HG02588 (cell line): ENCODE data around the gene AEN.
"Not testable (repeated sequence)": the region's sequence is repeated elsewhere in the genome, so short reads cannot be mapped to it uniquely, and the experiment has no call there.

ENCODE experiments used
- ATAC-seq: cut with Tn5 transposase; IDR thresholded peaks from one replicate; pipeline ENCODE4 v1.9.1; 2021; ENCODE audit warnings: mild to moderate bottlenecking, moderate library complexity; ENCODE audit not compliant: unreplicated experiment

Gene AEN

DNA sequence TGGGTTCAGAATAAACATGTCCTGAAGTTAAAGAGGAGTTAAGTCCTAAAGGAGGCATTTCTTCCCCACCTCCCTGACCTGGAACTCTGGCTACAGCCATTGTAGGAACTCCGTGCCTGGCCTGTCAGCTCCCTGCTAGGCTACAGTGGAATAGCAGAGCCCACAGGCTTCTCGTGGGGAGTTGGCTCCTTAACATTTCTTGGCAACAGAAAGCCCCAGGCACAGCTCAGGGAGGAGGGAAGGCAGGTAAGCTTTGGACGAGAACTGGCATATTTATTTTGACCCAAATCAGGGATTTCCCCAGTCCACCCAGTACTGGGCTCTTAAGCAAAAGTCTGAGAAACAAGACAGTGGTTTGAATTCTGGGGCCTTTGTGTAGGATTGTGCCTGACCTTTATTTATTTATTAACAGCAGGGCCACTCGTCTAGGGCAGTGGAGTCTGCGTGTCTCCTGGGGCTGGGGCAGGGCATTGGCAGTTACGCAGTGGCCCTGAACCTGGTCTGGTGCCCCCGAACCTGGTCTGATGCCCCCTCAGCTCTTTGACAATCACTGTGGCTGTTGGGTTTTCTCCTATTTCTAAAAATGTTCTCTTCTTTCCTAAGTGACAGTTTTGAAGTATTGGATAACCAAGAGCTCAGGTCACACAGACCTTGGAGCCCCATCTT is 9.8 kb downstream of the AEN start:
- no peak for ATAC-seq

DNA sequence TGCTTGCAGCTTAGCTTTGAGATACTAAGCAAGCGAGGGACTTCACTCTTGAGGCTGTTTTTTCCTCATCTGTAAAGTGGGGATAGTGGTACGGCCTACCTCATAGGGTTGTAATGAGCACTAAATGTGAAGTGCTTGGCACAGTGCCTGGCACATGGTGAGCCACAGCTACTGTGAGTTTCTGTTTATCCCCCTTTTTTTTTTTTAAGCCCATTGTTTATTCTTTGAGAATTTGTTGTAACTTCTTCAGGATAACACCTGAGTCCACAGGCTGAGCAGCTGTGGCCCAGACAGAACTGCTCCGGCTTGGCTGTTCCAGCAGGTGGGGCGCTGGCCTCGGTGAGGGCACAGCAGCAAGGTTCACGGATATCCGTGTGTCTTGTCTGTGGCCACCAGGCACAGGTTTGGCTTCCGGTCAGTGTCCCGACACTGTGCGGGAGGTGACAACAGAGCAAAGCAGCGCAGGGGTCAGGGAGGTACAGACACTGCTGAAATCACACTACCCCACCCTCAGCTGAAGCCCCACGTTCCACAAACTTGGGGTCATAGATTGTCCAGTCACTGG is 10.4 kb downstream of the AEN start:
- no peak for ATAC-seq

DNA sequence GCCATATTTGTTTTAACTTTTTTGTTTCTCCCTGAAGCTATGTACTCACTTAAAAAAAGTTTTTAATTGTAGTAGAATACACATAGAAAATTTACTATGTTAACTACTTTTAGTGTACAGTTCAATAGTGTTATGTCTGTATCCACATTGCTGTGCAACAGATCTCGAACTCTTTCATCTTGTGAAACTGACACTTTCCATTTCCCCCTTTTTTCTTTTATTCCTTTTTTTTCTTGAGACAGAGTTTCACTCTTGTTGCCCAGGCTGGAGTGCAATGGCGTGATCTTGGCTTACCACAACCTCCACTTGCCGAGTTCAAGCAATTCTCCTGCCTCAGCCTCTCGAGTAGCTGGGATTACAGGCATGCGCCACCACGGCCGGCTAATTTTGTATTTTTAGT is 11.7 kb downstream of the AEN start:
- not testable (repeated sequence) for ATAC-seq

DNA sequence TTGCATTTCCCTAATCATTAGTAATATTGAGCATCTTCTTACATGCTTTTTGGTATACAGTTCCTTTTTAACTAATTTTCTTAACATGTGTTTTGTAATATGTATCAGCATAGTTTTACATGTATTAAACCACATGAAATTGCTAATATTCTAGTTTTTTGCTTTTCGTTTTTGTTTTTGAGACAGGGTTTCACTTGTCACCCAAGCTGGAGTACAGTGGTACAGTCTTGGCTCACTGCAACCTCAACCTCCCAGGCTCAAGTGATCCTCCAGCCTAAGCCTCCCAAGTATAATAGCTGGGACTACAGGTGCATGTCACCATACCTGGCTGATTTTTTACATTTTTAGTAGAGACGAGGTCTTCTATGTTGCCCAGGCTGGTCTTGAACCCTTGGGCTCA is 13.3 kb downstream of the AEN start:
- ATAC-seq = no peak

DNA sequence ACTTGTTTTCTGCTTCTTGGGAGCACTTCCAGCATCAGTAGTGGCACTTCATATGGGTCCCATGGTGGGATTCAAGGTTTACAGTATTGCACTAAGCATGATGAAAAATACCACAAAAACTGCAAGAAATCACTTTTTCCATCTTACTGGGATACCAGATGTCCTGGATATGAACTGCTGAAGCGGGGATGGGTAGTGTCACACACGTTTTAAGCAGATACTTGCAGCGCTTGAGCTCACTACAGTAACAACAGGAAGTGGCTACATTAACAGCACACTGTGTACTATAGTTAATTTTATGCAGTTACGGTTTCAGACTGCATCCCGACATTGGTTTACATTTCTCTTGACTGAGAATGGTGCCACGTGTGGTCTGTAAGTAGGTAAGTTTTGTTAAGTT is 14.2 kb downstream of the AEN start:
- peak; percentile 22 for ATAC-seq

DNA sequence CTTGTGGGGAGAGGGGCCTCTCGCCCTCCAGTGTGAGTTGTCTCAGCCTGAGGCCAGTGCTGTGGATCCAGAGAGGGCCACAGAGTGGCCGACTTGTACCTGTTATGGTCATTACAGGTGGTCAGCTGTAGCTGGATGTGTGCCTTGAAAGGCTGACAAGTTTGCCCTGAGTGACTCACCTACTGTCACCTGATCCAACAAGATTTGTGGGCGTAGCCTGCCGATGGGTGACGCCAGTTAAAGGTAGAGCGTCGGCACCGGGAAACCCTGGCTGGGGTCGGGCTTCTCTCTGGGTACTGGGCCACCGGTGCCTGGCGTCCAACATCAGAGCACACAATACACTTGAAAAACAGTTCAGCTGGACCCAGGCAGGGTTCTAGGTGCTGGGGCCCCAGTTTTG is 14.9 kb downstream of the AEN start:
- ATAC-seq = no peak

DNA sequence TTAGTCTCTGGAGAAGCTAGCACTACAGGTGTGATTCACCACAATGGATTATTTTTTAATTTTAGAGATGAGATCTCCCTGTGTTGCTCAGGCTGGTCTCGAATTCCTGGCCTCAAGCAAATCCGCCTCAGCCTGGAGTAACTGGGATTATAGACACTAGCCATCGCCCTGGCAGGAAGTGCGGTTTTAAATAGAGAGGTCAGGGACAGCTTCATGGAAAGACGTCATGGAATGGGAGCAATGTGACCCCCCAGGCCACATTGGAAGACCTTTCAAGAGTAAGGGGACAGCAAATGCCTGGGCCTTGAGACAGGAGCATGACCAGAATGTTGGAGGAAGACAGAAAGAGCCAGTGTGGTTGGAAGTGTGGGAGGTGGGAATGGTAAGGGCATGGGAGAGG is 15.5 kb downstream of the AEN start:
- no peak for ATAC-seq

DNA sequence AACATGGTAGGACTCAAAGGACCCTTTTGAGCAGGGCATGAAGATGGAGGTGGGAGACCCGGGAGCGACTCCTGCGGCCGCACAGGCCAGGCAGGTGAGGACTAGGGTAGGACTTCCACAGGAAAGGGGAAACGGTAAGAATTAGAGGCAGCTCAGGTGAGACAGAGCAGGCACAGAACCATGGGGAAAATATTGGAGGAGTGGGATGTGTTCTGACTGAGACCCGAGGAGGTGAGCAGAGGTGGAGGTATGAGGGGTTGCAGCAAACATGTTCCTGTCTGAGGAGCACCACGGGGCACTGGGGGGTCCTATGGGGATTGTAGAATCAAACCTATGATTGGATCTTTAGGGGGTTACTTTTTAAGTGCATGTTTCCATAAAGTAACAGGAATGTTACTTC is 16.3 kb downstream of the AEN start:
- no peak for ATAC-seq

DNA sequence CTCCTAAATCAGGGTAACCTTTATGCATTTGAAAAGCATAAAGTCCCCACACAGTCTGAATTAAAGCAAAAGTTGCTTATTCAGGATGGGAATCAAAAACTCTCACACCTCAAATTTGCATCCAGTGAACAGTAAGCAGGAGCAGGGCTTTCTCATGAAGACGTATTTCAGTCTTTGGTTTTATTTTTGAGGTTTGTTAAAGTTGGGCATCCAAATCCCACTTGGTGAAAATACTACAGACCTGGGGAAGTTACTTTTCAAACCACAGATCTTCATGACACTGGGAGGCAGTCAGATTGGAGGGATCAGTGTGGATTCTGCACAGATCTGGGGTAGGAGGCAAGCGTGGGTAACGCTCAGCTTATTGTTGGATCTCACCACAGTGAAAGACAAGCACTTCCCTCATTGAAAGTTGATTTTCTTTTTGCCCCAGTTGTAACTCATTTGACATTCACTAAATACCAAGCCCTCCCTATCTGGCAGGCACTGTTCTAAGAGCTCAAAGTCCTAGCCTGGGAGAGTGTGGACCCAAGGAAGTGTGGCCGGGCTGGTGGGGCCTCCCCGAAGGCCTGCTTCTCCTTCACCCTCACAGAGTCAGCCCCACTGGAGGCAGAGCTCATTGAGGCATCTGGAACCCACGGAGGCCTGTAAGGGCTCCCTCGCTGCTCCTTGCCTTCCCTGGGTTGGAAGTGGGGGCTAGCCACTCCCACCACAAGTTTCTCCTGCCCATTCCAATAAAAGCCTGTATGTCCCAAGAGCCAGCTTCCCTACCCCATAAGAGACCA is 16.9 kb downstream of the AEN start:
- no peak for ATAC-seq

DNA sequence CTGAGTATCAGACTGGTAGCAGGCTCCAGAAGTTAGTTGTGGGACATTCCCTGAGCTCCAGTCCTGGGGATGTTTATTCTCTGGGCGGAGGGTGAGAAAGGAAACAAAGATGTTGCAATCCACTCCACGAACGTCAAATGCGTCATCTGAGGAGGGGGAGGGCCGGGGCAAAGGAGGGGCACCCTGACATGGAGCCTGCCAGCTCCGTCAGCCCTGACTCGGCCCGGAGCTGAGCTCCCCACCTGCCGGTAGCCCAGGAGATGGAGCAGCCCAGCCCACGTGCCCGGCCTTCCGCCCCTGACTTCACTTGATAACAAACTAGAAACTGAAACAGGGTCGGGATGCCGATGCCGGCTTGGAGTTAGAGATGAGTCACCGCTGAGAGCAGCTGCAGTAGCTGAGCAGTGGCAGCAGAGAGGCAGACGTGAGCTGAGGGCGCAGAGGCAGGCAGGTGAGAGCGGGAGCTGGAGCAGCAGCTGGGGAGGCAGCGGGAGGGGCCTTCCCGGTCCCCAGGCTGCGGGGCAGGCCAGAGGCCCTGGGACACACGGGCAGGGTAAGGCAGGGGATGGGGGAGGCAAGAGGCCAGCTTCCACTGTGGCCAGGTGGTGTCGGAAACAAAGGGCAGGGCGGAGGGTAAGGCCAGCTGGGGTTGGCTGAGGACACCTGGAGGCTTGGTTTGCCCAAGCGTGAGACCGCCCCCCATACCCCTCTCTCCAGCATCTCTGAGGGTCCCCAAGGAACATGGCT is 17.7 kb downstream of the AEN start, which contains the start of gene ISG20:
Gene ISG20 (plus strand): TSS at position 391 of the 747 bp plus-strand sequence. CDS start 351 bp downstream, at position 742.
- ATAC-seq = peak; percentile 62

DNA sequence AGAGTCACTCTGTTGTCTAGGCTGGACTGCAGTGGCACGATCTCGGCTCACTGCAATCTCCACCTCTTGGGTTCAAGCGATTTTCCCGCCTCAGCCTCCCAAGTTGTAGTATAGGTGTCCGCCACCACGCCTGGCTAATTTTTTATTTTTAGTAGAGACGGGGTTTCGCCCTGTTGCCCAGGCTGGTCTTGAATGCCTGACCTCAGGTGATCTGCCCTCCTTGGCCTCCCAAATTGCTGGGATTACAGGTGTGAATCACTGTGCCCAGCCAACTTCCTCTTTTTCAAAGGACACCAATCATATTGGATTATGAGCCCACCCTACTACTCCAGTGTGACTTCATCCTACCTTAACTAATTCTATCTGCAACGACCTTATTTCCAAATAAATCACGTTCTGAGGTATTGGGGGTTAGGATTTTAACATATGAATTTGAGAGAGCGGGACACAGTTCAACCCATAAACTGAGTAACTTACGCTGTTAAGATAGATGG is 20.9 kb downstream of the AEN start:
- no peak for ATAC-seq

DNA sequence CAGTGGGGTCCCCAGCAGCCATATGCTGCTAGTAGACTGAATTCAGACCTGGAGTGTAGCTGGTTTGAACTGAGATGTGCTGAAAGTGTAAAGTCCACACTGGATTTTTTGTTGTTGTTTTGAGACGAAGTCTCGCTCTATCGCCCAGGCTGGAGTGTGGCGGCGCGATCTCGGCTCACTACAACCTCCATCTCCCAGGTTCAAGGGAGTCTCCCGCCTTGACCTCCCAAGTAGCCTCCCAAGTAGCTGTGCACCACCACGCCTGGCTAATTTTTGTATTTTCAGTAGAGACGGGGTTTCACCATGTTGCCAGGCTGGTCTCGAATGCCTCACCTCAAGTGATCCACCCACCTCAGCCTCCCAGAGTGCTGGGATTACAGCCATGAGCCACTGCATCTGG is 21.4 kb downstream of the AEN start:
- ATAC-seq = not testable (repeated sequence)

DNA sequence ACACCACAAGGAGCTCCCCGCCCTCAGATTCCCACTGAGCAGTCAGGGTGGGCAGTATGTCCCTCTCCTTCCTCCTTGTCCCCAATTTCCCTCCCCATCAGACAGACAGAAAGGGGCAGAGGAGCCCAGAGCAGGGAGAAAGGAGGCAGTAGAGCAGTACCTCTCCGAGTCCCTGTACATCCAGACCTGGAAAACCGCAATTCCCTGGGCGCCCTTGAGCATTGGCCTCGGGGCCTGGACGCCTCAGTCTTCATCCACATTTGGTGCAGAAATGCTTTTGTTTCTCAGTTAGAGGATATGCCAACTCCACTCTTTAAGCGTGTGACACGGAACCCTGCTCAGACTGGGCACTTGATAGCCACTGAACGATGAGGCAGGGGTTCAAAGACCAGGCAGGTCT is 23.6 kb downstream of the AEN start:
- no peak for ATAC-seq

DNA sequence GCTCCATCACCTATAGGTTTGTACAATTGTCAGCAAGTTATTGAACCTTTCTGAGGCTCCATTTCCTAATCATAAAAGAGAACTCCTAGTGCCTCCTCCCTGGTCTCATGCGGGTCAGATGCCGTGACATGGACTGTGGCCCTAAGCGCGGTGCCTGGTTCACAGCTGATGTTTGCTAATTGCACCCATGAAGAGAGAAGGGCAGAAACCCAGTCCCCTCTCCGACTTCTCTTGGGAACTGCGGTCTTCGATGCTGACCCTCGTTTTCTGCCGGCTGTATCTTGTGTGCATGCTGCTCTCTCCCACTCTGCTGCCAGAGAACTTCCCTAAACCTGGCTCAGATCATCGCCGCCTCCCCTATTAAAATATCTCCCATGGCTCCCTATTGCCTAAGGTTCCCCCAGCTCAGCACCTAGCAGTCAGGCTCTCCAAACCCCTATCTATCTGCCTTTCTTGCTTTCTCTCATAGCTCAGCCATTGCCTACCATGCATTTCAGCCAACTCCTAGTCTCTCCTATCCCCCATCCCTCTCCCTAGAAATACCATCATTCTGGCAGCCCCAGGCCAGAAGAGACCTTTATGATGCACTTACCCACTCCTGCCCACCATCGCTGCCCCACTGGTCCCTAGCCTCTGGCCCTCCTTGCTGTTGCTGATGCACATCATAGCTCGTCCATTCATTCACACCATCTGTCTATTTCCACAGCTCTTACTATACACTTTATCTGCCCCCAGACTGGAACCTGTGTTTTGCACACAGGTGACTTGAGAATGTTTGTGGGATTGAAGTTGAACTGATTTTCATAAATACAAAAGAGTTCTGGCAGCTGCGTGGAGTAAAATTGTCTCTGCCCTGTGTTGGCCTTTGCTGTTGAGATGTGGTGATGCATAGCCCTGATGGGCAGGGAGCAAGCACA is 24.3 kb downstream of the AEN start:
- no peak for ATAC-seq

DNA sequence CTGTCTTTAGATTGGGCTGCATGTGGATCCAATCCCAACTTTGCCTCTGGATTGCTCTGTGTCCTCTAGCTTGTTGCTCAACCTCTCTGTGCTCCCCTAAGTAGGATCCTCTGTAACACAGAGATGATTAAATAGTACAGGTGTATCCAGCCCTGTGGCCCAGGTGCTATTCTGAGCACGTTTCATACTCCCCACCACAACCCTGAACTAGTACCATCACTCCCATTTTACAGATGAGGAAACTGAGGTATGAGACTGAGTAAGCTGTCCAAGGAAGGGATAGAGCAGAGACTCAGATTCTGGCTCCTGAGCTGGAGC is 24.9 kb downstream of the AEN start:
- ATAC-seq = no peak

DNA sequence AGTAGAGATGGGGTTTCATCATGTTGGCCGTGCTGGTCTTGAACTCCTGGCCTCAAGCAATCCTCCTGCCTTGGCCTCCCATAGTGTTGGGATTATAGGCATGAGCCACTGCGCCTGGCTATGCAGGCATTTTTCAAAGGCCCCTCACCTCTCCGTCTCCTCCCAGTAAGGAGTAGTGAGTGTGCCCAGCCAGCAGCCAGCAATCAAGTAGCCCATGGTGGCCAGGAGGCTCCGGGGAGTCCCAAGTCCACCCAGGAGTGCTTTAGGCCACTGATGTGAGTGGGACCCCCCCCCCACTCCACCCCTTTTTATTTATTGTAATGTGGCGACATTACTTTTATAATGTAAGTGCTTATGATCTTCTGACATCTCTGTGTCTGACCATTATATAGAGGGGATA is 25.8 kb downstream of the AEN start:
- ATAC-seq = no peak

DNA sequence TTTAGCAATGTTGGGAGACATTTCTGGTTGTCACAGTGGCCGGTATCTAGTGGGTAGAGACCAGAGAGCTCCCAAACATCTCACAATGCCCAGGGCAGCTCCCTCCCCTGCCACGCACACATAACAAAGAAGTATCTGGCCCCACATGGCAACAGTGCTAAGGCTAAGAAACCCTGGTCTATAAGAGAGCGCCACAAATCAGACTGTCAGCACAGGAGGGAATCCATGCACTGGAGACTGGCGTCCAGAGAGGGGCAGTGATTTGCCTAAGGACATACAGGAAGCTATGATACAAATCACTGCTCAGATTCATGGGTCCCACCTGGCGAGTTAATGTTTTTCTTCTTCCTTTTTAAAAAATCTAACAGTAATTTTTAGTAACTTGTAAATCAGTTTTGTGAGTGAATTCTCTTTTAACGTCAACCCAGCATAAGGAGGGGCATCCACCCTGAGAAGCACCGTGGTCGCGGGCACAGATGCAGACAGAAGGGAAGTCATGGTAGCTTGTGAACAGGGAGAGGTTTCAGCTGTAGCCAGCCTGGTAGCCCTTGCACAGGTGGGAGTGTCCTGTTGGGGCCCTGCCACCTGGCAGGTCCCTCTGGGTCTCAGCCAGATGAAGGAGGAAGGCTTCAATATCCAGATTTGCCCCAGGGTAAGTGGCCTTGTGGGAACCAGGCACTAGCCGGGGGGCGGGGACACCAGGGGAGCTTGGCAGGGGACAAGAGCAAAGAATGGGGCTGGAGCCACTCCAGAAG is 26.4 kb downstream of the AEN start:
- no peak for ATAC-seq

DNA sequence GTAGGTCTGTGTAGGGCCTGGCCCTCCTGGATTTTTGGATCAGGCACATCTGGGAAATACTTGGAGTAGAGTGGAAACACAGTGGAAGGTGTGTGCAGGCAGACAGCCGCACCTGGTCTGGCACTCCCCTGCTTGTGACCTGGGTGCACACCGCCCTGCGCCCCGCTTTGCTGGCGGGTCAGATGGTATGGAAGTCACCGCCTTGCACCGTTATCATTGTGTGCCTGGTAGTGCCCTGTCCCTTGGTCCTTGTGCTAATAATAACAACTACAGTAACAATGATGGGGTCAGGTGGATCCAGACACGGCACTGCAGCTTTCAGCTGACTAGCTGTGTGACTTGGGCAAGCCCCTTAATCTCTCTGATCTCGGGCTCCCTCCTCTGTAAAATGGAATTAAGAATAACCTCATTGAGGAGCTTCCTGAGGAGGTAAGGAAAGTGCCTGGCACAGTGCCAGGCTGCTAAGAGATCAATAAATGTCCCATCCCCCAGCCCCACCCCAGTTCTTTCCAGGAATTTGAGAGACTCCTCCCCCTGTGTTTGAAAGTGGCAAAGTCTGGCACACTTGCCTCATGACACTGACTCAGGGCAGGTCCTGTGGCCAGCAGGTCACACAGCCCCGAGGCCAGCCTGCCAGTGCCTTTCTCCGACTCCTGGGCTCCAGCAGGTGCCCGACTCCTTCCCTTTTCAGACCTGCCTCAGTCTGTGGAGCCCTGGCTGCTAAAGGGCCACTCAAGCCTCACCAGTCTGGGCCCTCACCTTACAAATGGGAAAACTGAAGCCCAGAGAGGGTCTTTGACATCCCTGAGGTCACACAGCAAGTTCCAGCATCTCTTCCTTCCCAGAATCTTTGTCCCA is 27.4 kb downstream of the AEN start:
- no peak for ATAC-seq

DNA sequence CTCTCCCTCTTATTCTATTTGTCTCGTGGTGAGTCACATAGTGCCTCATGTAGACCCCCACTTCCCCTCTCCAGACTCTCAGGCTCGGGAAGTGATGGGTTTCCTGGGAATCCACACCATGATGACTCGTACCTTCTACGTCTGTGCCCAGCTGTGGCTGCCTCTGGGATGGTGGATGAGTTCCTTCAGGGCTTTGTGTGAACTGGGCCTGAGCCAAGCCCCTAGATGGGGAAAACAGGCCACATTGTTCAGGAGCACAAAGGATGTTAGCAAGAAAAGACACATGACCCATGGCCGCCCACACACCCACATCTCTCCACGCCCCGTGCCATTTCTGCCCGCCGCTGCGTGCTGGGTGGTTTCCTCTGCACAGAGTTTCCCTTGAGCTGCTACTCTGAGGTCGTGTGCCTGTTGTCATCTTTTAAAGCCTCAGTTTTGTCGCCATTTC is 28.2 kb downstream of the AEN start:
- peak; percentile 43 for ATAC-seq
